HepG2 (cell line): ENCODE results near the gene FGFR3. TPM values are rescaled to one million over a fixed set of nuclear protein-coding genes. Genes with fewer than 3 reads are reported as not detected.
A peak's percentile ranks its signal among the peaks of the same experiment; 100 is the strongest.

ENCODE experiments used
- ARHGAP35 ChIP-seq: sonication (generic); formaldehyde crosslinking; IDR thresholded peaks from 2 replicates; pipeline ENCODE4 v1.9.0; 2022; ENCODE audit warnings: mild to moderate bottlenecking, inconsistent platforms, moderate library complexity, missing genetic modification reagents, borderline replicate concordance
- ETV5 ChIP-seq: IDR thresholded peaks from 2 replicates; pipeline ENCODE4 v1.6.1; 2018; ENCODE audit warnings: missing biosample characterization, missing genetic modification reagents, inconsistent platforms, borderline replicate concordance
- KAT2B ChIP-seq: fragments of 150-350 bp; IDR thresholded peaks from 2 replicates; pipeline ENCODE4 v1.6.1; 2014; ENCODE audit warnings: low read depth, low read length, borderline replicate concordance
- NFE2 ChIP-seq: sonication (generic); formaldehyde crosslinking; IDR thresholded peaks from 2 replicates; pipeline ENCODE4 v1.4.0; 2020; ENCODE audit warnings: missing genetic modification reagents
- POLR2AphosphoS5 ChIP-seq: IDR thresholded peaks from 2 replicates; pipeline ENCODE4 v1.6.1; 2012; ENCODE audit warnings: low read depth, low read length
- RARA ChIP-seq: IDR thresholded peaks from 2 replicates; pipeline ENCODE4 v1.6.1; 2016; ENCODE audit warnings: missing genetic modification reagents, missing compliant biosample characterization
- SNRNP70 ChIP-seq: fragments of 200-400 bp; formaldehyde crosslinking; IDR thresholded peaks from 2 replicates; pipeline ENCODE4 v1.6.1; 2017; ENCODE audit warnings: mild to moderate bottlenecking, low read depth, low read length, moderate library complexity
- ZKSCAN5 ChIP-seq: sonication (generic); formaldehyde crosslinking; IDR thresholded peaks from 2 replicates; pipeline ENCODE4 v1.5.1; 2020; ENCODE audit warnings: mild to moderate bottlenecking, missing genetic modification reagents
- ZNF30 ChIP-seq: sonication (generic); formaldehyde crosslinking; IDR thresholded peaks from 2 replicates; pipeline ENCODE4 v1.5.0; 2020; ENCODE audit warnings: mild to moderate bottlenecking, missing genetic modification reagents
- ZNF672 ChIP-seq: sonication (generic); formaldehyde crosslinking; IDR thresholded peaks from 2 replicates; pipeline ENCODE4 v1.8.1; 2022; ENCODE audit warnings: missing genetic modification reagents
- polyA plus RNA-seq, 8 experiments: library from polyadenylated mRNA; depleted of rRNA in 3 of 8; stranded (reverse) in 7 of 8; unstranded in 1 of 8; fragments of >200 nt; fragmentation: Illumina TruSeq in 4 of 8; extraction: Trizol in 4 of 8; gene quantifications; 2 replicates each; pipeline versions ENCODE4 v1.2.1 to v1.2.3, GENCODE V29; 2011 to 2016; ENCODE audit warnings: low read depth in 4 of 8, missing spikeins in 1 of 8, mixed read lengths in 1 of 8; ENCODE audit not compliant: insufficient read depth in 1 of 8
- total RNA-seq, 5 experiments: library from RNA; depleted of rRNA; stranded (reverse); fragments of >200 nt; fragmentation: Illumina TruSeq; extraction: Trizol; gene quantifications; 2 replicates each; pipeline ENCODE4 v1.2.3, GENCODE V29; 2016; ENCODE audit warnings: low read depth in 1 of 5
- TF ChIP-seq, protein P1 (sequence below): conservative IDR thresholded peaks from 2 replicates; pipeline ENCODE4 v1.6.1; 2018; ENCODE audit warnings: missing genetic modification reagents
- TF ChIP-seq, protein P2 (sequence below): sonication (generic); formaldehyde crosslinking; IDR thresholded peaks from 2 replicates; pipeline ENCODE4 v1.4.0; 2020; ENCODE audit warnings: missing genetic modification reagents, low read depth, mild to moderate bottlenecking, borderline replicate concordance
- TF ChIP-seq, protein P3 (sequence below): IDR thresholded peaks from 2 replicates; pipeline ENCODE4 v1.6.1; 2016; ENCODE audit warnings: low read depth, control low read depth
- TF ChIP-seq, protein P4 (sequence below): sonication (generic); formaldehyde crosslinking; IDR thresholded peaks from 2 replicates; pipeline ENCODE4 v1.8.1; 2023; ENCODE audit warnings: mild to moderate bottlenecking, moderate library complexity, missing genetic modification reagents
- TF ChIP-seq, protein P5 (sequence below): sonication (generic); formaldehyde crosslinking; IDR thresholded peaks from 2 replicates; pipeline ENCODE4 v1.4.0; 2020; ENCODE audit warnings: missing genetic modification reagents, borderline replicate concordance
- TF ChIP-seq, protein P6 (sequence below): IDR thresholded peaks from 2 replicates; pipeline ENCODE4 v1.6.1; 2016; ENCODE audit warnings: low read depth, borderline replicate concordance
- TF ChIP-seq, protein P7 (sequence below): sonication (generic); formaldehyde crosslinking; IDR thresholded peaks from 2 replicates; pipeline ENCODE4 v1.4.0; 2020; ENCODE audit warnings: missing genetic modification reagents

The FGFR3 gene
- total and polyA plus RNA-seq, 2 of the 13 experiments (the other 11 are each of a cell fraction or from before 2014, with no cell fraction given) = 103 to 109 TPM

DNA sequence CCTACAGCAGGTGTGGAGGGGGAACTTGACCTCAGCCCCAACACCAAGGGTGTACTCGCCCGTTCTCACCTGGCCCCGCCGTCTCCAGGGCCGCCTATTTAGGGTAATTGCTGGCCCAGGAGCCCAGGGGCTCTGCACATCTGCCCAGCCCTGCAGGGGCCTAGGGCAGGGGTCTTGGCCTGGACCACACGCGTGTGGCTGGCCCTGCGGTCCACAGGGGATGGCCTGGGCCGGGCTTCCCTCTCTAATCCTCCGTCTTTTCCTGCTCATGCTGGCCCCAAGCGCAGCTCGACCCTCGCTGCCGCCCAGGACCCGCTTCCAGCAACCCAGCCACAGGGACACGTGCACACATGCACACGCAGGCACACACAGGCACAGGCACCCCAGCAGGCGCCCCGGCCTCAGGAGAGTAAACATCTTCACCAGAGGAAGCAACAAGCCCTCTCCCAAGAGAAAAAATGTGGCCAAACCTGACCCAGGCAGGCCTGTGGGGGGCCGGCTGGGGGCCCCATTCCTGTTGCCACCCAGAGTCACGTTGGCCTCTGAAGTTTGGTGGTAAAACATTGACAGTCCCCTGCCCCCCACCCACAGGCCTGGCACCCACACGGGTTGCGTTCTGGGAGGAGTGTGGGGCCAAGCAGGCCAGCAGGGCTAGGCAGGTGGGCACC, 24.6 kb upstream of the FGFR3 start (continued):
- no peak for TF ChIP-seq SNRNP70
- TF ChIP-seq, protein P1, sequence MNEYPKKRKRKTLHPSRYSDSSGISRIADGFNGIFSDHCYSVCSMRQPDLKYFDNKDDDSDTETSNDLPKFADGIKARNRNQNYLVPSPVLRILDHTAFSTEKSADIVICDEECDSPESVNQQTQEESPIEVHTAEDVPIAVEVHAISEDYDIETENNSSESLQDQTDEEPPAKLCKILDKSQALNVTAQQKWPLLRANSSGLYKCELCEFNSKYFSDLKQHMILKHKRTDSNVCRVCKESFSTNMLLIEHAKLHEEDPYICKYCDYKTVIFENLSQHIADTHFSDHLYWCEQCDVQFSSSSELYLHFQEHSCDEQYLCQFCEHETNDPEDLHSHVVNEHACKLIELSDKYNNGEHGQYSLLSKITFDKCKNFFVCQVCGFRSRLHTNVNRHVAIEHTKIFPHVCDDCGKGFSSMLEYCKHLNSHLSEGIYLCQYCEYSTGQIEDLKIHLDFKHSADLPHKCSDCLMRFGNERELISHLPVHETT (CRISPR knock-in tag) = no peak
- TF ChIP-seq, protein P2, sequence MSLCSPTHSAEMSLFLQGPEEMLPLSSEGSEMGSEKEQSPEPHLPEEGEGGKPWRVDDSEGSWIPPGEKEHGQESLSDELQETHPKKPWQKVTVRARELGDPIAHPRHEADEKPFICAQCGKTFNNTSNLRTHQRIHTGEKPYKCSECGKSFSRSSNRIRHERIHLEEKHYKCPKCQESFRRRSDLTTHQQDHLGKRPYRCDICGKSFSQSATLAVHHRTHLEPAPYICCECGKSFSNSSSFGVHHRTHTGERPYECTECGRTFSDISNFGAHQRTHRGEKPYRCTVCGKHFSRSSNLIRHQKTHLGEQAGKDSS (CRISPR knock-in tag) = no peak
- TF ChIP-seq, protein P3, sequence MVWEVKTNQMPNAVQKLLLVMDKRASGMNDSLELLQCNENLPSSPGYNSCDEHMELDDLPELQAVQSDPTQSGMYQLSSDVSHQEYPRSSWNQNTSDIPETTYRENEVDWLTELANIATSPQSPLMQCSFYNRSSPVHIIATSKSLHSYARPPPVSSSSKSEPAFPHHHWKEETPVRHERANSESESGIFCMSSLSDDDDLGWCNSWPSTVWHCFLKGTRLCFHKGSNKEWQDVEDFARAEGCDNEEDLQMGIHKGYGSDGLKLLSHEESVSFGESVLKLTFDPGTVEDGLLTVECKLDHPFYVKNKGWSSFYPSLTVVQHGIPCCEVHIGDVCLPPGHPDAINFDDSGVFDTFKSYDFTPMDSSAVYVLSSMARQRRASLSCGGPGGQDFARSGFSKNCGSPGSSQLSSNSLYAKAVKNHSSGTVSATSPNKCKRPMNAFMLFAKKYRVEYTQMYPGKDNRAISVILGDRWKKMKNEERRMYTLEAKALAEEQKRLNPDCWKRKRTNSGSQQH (CRISPR knock-in tag) = no peak
- TF ChIP-seq, protein P4, sequence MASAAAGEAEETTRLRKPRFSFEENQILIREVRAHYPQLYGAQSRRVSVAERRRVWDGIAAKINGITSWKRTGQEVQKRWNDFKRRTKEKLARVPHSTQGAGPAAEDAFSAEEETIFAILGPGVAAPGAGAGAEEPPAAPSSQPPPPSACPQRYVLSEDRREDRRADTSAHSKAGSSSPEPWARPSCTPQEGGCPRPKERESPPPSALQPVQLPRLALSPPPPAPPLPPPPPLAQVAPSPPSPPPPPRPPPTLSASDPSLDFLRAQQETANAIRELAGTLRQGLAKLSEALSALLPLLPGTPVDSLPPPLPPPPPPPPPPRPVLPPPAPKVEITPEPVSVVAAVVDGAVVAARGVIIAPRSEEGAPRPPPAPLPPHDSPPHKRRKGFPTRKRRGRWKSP (CRISPR knock-in tag) = 0 out of 2 replicates have a peak, but pooled peaks have one; percentile 52
- TF ChIP-seq, protein P5, sequence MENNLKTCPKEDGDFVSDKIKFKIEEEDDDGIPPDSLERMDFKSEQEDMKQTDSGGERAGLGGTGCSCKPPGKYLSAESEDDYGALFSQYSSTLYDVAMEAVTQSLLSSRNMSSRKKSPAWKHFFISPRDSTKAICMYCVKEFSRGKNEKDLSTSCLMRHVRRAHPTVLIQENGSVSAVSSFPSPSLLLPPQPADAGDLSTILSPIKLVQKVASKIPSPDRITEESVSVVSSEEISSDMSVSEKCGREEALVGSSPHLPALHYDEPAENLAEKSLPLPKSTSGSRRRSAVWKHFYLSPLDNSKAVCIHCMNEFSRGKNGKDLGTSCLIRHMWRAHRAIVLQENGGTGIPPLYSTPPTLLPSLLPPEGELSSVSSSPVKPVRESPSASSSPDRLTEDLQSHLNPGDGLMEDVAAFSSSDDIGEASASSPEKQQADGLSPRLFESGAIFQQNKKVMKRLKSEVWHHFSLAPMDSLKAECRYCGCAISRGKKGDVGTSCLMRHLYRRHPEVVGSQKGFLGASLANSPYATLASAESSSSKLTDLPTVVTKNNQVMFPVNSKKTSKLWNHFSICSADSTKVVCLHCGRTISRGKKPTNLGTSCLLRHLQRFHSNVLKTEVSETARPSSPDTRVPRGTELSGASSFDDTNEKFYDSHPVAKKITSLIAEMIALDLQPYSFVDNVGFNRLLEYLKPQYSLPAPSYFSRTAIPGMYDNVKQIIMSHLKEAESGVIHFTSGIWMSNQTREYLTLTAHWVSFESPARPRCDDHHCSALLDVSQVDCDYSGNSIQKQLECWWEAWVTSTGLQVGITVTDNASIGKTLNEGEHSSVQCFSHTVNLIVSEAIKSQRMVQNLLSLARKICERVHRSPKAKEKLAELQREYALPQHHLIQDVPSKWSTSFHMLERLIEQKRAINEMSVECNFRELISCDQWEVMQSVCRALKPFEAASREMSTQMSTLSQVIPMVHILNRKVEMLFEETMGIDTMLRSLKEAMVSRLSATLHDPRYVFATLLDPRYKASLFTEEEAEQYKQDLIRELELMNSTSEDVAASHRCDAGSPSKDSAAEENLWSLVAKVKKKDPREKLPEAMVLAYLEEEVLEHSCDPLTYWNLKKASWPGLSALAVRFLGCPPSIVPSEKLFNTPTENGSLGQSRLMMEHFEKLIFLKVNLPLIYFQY (CRISPR knock-in tag) = no peak; the same call in 1 of the 2 replicates
- no peak for TF ChIP-seq NFE2 (CRISPR knock-in tag)
- TF ChIP-seq ARHGAP35 (CRISPR knock-in tag) = no peak; the same call in 1 of the 2 replicates
- TF ChIP-seq ZNF30 = no peak
- TF ChIP-seq, protein P6, sequence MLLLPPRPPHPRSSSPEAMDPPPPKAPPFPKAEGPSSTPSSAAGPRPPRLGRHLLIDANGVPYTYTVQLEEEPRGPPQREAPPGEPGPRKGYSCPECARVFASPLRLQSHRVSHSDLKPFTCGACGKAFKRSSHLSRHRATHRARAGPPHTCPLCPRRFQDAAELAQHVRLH (CRISPR knock-in tag) = no peak
- TF ChIP-seq RARA = peak; percentile 52; the same call in 1 of the 2 replicates
- TF ChIP-seq, protein P7, sequence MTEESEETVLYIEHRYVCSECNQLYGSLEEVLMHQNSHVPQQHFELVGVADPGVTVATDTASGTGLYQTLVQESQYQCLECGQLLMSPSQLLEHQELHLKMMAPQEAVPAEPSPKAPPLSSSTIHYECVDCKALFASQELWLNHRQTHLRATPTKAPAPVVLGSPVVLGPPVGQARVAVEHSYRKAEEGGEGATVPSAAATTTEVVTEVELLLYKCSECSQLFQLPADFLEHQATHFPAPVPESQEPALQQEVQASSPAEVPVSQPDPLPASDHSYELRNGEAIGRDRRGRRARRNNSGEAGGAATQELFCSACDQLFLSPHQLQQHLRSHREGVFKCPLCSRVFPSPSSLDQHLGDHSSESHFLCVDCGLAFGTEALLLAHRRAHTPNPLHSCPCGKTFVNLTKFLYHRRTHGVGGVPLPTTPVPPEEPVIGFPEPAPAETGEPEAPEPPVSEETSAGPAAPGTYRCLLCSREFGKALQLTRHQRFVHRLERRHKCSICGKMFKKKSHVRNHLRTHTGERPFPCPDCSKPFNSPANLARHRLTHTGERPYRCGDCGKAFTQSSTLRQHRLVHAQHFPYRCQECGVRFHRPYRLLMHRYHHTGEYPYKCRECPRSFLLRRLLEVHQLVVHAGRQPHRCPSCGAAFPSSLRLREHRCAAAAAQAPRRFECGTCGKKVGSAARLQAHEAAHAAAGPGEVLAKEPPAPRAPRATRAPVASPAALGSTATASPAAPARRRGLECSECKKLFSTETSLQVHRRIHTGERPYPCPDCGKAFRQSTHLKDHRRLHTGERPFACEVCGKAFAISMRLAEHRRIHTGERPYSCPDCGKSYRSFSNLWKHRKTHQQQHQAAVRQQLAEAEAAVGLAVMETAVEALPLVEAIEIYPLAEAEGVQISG = peak; percentile 62
- peak; percentile 39; the same call in 1 of the 2 replicates for TF ChIP-seq ETV5 (CRISPR knock-in tag)
- peak; percentile 51 for TF ChIP-seq POLR2AphosphoS5
- no peak for TF ChIP-seq KAT2B
- no peak for TF ChIP-seq ZKSCAN5
- no peak for TF ChIP-seq ZNF672 (CRISPR knock-in tag)
